ENCODE results near the gene NARF.
"Not testable (repeated sequence)": the region's sequence is repeated elsewhere in the genome, so short reads cannot be mapped to it uniquely, and the experiment has no call there.

NARF gene

DNA sequence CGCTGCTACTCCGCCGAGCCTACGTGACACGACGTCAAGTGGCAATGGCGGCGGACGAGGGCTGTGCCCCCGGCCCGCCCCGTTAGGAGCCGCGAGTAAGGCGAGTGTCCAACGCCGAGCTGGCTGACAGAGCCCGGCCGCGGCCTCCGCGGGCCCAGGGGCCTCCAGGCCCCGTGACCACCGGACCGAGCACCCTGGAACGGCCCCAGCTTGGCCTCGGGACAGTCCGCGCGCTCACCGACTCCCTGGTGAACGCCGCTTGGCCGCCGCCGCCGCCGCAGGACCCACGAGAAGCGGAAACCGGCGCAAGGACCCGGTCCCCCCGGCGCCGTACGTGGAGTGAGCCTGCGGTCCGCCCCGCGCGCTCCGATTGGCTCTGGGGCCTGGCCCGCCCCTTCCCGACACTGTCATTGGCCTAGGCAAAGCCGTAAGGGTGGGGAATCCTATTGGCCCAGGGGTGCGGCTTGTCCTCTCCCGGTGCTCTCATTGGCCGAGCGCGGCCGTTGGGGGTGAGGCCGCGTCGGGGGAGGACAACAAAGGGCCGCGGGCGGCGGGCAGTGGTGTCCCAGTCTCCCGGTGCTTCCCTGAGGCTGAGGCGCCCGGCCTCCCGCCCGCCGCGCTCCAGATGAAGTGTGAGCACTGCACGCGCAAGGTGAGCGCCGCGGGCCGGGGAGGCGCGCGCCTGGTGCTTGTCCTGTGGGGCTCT, at the start of gene NARF:
TSS of gene NARF (plus strand) at position 563 of the 706 bp plus-strand sequence. CDS start at position 626, 63 bp downstream.
- peak; percentile 99 for DNase-seq

DNA sequence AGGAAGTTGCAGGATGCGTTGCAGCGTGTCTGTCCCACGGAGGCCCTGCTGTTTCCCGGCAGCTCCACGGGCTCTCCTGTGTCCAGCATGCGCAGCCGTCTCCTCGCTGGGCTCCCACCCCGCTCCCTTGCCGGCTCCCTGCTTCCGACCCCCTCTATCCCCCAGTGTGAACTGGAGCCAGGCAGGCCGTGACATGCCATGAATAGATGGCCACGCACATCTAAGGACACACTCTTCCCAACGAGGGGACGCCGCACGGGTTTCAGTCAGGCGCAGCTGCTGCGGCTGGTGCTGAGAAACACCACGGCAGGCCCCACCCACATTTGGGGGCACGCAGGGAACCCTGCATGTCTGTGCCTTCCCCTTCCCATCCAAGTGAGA, 49.6 kb upstream of the NARF start:
- no peak for DNase-seq

DNA sequence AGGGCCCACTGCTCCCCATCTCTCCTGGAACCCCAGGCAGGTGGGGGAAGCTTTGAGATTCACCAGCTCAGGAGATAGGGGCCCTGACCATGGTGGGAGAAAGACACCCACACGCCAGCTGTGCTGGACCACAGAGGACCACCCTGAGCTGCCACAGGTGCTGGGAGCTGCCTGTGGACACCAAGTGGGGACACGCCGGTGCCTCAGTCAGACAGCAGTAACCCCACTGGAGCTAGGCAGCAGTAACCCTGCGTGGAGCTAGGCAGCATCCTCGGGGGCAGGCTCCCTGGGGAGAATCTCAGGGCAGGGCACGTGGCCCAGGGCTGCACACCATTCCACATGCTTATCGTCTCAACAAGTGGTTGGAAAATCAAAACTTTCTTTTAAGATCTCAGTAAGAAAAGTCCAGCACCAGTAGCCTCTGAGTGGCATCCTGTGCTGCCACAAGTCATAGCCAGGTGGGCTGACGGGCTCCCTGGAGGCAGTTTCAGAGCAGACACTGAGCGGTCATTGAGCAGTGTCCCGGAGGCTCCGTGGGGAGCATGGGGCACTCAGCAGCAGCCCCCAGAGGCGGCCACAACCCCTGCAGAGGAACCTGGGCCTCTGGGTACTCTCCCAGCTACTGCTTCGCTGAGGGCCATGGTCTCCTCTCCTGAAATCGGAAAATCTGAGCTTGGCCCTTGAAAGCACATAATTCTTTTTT, 48.4 kb upstream of the NARF start:
- no peak for DNase-seq

- no peak for DNase-seq
Measured at GRCh38 chr17:82411396-82412053, 47.0 kb upstream of the NARF start.

DNA sequence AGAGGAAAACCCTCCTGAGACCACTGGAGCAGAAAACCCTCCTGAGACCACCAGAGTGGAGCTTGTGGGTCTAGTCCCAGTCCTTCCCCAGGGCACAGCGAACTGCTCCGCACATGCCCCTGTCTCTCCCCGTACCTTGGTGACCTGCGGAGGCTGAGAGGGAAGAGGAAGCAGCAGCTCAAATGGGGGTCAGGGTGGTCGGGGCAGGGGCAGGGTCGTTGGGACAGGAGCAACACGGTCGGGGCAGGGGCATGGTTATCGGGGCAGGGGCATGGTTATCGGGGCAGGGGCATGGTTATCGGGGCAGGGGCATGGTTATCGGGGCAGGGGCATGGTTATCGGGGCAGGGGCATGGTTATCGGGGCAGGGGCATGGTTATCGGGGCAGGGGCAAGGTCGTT, 46.5 kb upstream of the NARF start:
- not testable (repeated sequence) for DNase-seq

GRCh38 chr17:82412535-82413520, 45.7 kb upstream of the NARF start:
- peak; percentile 46 for DNase-seq

GRCh38 chr17:82414548-82415281, 43.8 kb upstream of the NARF start:
- peak; percentile 75 for DNase-seq

DNA sequence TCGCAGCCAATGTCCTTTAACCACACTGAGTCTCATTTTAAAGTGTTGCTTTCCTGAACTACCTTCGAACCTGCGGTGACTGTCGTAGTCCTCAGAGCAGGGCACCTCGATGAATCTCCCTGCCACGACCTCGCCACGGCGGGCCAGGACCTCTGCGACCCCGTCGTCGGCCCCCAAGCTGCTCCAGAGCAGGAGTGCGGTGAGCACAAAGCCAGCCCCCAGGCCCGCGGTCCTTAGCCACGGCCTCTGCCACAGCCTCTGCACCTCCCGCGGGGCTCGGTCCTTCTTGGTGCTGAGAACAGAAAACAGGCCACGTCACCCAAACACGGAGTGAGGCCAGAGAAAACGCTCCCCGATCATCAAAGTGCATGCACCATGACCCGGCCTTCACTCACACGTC, 43.2 kb upstream of the NARF start:
- no peak for DNase-seq

DNA sequence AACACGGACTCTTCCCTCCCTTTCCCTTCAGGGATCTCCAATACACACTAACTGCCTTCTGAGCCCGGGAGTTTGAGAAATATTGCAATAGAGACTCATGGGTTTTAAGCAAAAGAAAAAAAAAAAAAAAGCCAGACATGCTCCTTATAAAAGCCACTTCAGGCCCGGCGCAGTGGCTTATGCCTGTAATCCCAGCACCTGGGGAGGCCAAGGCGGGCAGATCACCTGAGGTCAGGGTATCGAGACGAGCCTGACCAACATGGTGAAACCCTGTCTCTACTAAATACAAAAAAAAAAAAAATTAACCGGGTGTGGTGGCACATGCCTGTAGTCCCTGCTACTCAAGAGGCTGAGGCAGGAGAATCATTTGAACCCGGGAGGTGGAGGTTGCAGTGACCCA, 42.8 kb upstream of the NARF start:
- no peak for DNase-seq

DNA sequence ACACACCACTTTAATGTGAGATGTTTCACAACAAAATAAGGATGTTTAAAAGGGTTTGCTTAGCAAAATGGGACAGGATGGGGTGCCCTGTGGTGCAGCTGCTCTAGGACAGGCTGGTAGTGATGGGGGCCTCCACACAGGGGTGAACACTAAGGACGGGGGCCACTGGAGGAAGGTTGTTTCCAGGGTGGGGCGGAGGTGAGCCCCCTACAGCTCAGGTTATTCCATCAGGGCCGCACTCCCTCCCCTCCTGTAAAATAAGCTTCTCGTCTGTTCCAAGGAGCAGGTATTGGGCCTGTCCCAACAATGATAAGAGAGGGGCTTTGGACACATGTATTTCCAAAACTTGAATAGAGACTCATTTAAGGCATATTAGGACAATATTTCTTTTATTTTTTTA, 42.3 kb upstream of the NARF start:
- DNase-seq: no peak

DNA sequence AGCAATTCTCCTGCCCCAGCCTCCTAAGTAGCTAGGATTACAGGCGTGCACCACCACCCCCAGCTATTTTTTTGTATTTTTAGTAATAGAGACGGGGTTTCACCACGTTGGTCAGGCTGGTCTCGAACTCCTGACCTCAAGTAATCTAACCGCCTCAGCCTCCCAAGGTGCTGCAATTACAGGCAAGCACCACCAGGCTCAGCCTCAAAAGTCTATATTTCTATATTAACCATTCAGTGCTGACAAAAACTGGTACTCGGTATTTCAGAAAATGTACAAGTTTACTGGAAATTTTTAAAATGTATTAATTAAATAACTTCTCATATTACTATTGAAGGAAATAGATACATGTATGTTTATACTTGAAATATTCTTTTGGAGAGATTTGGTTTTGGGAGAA, 41.8 kb upstream of the NARF start:
- DNase-seq: peak; percentile 26

DNA sequence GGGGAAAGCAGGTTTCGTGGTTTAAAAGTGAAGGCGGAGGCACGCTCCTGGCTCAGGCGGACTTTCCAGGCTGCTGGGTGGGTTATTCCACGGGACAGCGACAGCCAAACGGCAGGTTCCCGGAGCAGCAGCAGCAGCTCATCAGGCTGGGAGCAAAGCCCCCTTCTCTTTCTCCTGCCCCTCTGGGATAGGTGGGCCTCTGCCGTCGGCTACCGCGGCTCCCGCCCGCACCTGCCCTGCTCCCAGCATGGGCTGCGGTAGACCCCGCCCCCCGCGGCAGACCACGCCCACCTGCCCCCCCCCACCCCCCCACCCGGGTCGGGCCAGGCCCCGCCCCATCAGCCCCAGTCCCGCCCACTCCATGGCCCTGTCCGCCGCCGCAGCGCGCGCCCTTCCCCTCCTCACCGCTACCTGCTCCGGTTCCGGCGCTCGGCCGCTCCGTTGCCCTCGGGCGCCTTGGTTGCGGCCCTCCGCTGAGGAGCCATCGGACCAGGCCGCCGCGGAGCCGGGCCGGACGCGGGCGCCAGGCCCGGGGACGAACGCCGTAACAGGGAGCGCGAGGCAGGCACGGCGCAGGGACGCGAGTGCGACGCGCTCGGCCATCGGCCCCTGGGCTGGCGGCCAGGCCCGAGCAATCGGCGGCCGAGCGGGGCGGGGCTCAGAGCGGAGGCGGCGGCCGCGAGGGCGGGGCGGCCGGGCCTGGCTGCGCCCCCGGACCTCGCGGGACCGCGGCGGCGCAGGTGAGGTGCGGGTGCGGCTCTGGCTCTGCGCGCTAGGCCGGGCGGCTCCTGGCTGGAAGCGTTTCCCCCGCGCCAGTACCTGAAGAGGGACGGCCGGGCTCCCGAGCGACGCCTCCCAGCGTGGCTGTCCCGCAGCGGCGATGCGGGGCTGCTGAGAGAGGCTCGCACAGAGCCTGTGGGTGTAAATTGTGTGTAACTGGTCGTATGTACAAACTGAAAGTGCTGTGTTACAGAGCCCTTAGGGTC, 40.2 kb upstream of the NARF start, which contains the start of the genes HEXD and OGFOD3:
TSS of gene HEXD (plus strand) at position 347 of the 986 bp plus-strand sequence. CDS start 1,453 bp downstream, outside the sequence.
TSS of gene OGFOD3 (minus strand) at position 586 of the 986 bp plus-strand sequence. CDS start at position 485, 101 bp downstream.
- peak; percentile 83 for DNase-seq

- peak; percentile 60 for DNase-seq
Measured at GRCh38 chr17:82419540-82419939, 39.0 kb upstream of the NARF start.

DNA sequence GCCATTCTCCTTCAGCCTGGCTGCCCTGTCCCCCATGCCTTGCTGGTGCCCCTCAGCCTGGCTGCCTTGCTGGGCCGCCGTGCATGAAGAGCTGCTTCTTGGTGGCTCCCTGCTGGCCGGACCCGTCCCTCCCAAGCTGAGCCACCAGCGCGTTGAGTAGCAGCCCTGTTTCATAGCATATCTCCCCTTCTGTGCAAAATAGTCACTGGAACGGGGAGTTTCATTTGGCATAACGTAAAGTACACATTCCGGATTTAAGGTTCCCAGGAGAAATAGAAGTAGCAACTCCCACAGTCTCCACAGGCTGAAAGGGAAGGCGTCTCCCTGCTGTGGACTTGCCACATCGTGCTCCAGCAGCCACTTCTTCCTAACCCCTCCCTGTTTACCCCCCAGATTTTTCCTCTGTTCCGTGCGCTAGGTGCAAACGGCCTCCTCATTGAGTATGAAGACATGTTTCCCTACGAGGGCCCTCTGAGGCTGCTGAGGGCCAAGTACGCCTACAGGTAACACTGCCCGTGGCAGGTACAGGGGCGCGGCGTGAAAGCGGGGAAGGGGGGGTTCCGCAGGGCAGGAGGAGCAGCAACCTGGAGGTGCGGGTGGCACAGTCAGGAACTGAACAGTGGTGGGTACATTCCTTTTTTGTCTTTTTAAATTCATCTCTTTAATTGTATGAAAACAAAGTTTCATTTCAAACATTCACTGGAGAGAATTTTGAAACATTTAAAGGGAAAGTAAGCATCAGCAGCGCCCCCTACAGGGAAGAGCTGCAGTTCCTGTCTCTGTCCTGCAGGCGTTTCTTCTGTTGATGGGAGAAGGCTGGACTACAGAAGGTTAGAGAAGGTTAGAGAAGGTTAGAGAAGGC, 34.3 kb upstream of the NARF start:
- peak; percentile 78 for DNase-seq

GRCh38 chr17:82424863-82425159, 33.7 kb upstream of the NARF start:
- DNase-seq: no peak

DNA sequence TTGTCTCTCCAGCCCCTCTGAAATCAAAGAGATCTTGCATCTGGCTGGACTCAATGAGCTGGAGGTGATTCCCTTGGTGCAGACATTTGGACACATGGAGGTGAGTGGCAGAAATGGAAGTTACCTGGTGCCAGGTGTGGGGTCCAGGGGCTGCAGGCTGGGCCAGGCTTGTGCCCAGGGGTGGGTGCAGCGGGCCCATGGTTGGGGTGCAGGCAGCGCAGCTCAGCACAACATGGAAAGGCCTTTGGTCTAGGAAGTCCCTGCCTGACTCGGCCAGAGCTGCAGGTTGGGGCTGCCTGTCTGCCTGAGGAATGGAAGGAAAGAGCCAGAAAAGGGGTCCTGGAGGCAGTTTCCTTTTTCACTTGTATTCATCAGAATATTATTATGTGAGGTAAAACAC, 30.0 kb upstream of the NARF start:
- no peak for DNase-seq

DNA sequence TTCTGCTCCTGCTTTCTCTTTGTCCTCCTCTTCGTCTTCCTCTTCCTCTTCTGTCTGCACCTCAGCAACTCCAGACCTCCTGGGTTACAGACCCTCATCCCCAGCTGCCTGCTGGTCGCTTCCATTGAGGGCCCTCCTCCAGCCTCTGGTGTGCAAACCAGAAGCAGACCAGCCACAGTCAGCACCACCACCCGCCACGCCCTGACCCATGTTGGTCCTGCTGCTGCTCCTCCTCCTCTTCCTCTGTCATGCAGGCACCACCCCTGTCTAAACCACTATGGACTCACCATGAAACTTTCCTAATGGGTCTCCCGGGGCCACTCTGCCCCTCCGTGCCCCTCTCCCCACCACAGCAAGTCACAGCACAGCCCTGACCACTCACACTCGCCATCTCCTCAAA, 28.7 kb upstream of the NARF start:
- no peak for DNase-seq

DNA sequence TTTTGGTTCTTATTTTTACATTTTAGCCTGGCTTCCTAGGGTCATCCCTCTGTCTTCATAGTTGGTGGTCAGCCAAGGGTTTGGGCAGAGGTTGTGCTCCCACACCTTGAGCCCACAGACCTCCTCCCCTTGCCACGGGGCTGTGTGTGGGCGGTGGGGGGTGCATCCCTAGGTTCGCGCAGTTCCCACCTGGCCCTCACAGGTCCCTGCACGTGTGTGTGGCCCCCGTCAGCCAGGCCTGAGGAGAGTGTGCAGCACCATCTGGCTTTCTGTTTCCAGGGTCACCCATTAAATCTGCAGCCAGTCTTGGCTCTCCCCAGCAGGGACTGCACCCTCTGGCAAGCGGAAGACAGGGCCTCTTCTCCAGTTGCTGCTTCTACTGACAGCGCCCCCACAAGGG, 26.5 kb upstream of the NARF start:
- DNase-seq: no peak

DNA sequence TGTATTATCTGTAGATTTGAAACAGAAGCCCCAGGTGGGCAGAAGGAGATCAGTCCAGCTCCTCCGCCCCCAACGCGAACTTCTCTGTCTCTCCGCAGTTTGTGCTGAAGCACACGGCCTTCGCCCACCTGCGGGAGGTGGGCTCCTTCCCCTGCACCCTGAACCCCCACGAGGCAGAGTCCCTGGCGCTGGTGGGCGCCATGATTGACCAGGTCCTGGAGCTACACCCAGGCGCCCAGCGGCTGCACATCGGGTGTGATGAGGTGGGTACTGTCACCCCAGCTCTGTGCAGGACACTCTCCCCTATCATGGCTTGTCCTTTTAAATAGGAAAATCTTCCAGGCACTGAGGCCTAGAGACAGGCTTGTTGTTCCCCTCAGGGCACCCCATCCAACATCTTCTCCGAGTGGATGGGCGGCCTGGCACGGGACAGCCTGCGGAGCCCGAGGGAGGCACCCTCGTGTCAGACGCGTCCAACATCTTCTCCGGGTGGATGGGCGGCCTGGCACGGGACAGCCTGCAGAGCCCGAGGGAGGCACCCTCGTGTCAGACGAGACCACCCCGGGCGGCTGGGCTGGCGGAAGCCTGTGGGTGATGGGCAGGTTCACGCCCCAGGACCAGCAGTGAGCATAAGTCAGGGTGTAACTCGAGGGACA, 24.9 kb upstream of the NARF start:
- no peak for DNase-seq
